ENCODE results near the gene SLC44A5.

GRCh38 chr1:75587692-75588091 is 23.2 kb downstream of the SLC44A5 start:
- TF ChIP-seq POLR2AphosphoS5 (IDR thresholded peaks at IDR 0.05; ENCODE audit: borderline replicate concordance, low read depth, low read length) (no peak), EZH2 (IDR thresholded peaks at IDR 0.05) (no peak)

Data from SK-N-MC (cell line).